Upper lobe of right lung (tissue), 1 donor: Measurements from ENCODE around the gene SSNA1. TPM values are rescaled to one million over a fixed set of nuclear protein-coding genes. Genes with fewer than 3 reads are reported as not detected.

Source experiments
- ATAC-seq: fragments of 200-7000 bp; cut with Tn5 transposase; one replicate; pipeline ENCODE4 v1.9.1; 2020; ENCODE audit warnings: mild to moderate bottlenecking, moderate library complexity
- DNase-seq: peaks from one replicate; pipeline ENCODE4 v3.0.0-alpha.2; 2020
- H3K27ac ChIP-seq: fragments of 200-600 bp; one replicate; pipeline ENCODE4 v1.8.0; 2022
- H3K27me3 ChIP-seq: fragments of 200-600 bp; one replicate; pipeline ENCODE4 v1.8.0; 2022; ENCODE audit warnings: mild to moderate bottlenecking
- H3K36me3 ChIP-seq: fragments of 200-600 bp; one replicate; pipeline ENCODE4 v1.8.0; 2022
- H3K4me1 ChIP-seq: fragments of 200-600 bp; one replicate; pipeline ENCODE4 v1.8.0; 2022
- H3K4me3 ChIP-seq: fragments of 200-600 bp; one replicate; pipeline ENCODE4 v1.8.0; 2022; ENCODE audit warnings: mild to moderate bottlenecking
- H3K9me3 ChIP-seq: fragments of 200-600 bp; one replicate; pipeline ENCODE4 v1.8.0; 2022
- intact Hi-C: fragments of 100-400 bp; cut with DNase I; formaldehyde crosslinking; loops from one replicate; pipeline ENCODE4 v1.11.0; 2022
- total RNA-seq: library from RNA; stranded (reverse); fragmentation: NEBNext Ultra II Directional; extraction: Animal tissue kit (Norgen Biotek cat#: 25700); gene quantifications from one replicate; pipeline ENCODE4 v1.2.1, GENCODE V29; 2021
- TF ChIP-seq, protein P1 (sequence below): fragments of 200-600 bp; IDR thresholded peaks from one replicate; pipeline ENCODE4 v1.8.0; 2022; ENCODE audit warnings: antibody characterized with exemption
- donor health status: DM: no; HTN: yes; CAD: no; lungs with severe emphysema.

SSNA1 gene
- total RNA-seq, 1 donor from 2014 or later, result 55.5 TPM

DNA sequence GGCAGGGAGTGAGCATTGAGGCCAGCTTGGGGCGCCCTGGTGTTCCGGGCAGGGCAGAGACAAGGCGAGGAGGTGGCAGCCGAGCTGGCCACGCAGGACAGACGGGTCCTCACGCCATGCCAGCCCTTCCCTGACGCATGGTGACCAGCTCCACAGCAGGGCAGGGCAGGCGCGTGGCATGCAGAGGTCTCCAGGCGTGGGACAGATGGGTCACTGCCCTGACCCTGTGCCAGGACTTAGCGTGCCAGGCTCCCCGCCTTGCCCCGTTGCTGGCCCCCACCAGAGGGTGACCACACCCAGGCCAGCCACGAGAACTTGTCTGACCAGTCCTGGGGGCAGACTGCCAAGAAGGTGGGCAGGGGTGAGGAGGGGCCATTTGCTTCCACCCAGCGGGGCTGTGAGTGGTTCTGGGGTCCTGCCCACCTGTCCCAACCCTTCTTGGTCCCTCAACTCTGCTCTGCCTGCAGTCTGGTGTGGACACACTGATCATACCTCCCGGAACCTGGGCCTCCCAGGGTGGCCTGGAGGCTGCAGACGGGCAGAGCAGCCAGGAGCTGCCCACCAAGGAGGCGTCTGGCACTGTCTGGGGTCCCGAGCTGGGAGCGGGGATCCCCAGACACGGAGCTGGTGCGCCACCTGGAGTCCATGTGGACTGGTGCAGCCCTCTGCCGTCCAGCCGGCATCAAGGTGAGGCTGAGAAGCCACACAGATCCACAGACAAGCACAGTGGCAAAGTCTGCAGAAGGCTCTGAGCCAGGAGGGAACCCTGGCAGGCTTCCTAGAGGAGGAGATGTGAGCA is 38.8 kb downstream of the SSNA1 start, which contains the start of gene RNF224:
RNF224 (plus strand) TSS at position 449 of the 799 bp plus-strand sequence. CDS start 834 bp downstream, outside the sequence.
- Histone ChIP-seq H3K9me3 (no peaks in the 10 kb centered on the region), H3K27ac (peak within 1 kb of the TSS; percentile 82), H3K4me3 (no peak within 1 kb of the TSS), H3K27me3 (peaks cover 40% of the 10 kb centered on the region), H3K36me3 (no peaks in the 10 kb centered on the region), H3K4me1 (peaks cover 14% of the 10 kb centered on the region)
- peak; percentile 93 for DNase-seq
- TF ChIP-seq, protein P1, sequence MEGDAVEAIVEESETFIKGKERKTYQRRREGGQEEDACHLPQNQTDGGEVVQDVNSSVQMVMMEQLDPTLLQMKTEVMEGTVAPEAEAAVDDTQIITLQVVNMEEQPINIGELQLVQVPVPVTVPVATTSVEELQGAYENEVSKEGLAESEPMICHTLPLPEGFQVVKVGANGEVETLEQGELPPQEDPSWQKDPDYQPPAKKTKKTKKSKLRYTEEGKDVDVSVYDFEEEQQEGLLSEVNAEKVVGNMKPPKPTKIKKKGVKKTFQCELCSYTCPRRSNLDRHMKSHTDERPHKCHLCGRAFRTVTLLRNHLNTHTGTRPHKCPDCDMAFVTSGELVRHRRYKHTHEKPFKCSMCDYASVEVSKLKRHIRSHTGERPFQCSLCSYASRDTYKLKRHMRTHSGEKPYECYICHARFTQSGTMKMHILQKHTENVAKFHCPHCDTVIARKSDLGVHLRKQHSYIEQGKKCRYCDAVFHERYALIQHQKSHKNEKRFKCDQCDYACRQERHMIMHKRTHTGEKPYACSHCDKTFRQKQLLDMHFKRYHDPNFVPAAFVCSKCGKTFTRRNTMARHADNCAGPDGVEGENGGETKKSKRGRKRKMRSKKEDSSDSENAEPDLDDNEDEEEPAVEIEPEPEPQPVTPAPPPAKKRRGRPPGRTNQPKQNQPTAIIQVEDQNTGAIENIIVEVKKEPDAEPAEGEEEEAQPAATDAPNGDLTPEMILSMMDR, result peak; percentile 90
- intact Hi-C loops, result loop anchor here (5.0 kb wide), 1 partner anchor 110 kb away; no protein-coding TSS in a partner anchor
- ATAC-seq, result peak; percentile 68

DNA sequence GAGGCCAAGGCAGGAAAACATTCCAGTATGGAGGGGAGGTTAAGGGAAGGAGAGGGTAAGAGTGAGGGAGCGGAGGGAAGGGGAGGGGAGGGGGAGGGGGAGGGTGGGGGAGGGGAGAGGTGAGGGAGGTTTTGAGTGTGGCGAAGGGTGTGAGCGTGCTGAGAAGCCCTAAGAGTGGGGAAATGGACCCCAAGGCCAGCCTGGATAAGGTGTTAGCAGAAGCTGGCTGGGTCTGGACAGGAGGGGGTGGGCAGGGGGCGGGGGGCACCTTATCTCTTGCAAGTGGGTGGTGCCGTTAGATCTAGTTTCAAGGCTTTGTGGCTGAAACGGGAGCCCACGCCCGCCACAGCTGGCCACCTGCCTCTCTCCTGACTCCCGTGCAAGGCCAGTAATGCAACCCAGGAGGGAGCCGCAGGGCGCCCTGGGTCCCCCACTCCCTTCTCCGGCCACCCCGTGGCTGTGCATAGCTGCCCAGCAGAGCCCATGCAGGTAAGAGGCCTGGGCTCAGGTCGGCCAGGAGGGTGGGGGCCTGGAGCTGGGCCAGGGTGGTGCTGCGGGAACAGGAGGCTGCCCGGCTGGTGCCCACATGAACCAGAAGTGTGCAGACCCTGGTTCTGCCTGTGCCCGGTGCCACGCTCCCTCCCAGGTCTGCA is 39.5 kb downstream of the SSNA1 start:
- H3K4me3 ChIP-seq, result no peak overlapping the region

DNA sequence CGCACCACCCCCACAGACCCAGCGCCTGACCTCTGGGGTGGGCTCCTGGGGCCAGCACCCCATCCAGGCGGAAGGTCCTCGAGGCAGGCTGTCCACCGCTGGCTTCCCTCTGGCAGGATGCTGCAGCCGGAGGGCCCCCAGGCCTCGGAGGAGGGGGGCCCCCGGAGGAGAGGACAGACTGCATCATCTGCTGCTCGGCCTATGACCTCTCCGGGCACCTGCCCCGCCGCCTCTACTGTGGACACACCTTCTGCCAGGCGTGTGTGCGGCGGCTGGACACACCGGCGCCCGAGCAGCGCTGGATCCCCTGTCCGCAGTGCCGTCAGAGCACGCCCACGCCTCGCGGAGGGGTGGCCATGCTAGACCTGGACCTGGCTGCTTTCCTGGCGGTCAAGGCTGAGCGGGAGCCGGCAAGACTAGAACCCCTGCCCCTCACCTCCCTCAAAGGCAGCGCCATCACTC is 40.1 kb downstream of the SSNA1 start:
- TF ChIP-seq, protein P1, result no peak
- H3K27ac ChIP-seq, result no peak overlapping the region
- no peaks in the 10 kb centered on the region for H3K36me3 ChIP-seq
- DNase-seq (no peak), ATAC-seq (no peak)
- peaks cover 44% of the 10 kb centered on the region for H3K27me3 ChIP-seq
- H3K4me1 ChIP-seq, result peaks cover 5% of the 10 kb centered on the region
- intact Hi-C loops, result loop anchor here (5.0 kb wide), 1 partner anchor 111 kb away; no protein-coding TSS in a partner anchor
- no peaks in the 10 kb centered on the region for H3K9me3 ChIP-seq
- no peak overlapping the region for H3K4me3 ChIP-seq

More for the DNA sequence above, 39.5 kb downstream of the SSNA1 start:
- Histone ChIP-seq H3K36me3 (no peaks in the 10 kb centered on the region), H3K4me1 (peaks cover 7% of the 10 kb centered on the region), H3K27ac (no peak overlapping the region), H3K27me3 (peaks cover 44% of the 10 kb centered on the region), H3K9me3 (no peaks in the 10 kb centered on the region)
- intact Hi-C loops, result loop anchor here (5.0 kb wide), 1 partner anchor 111 kb away; no protein-coding TSS in a partner anchor
- ATAC-seq (no peak), DNase-seq (no peak)
- TF ChIP-seq, protein P1, result no peak

DNA sequence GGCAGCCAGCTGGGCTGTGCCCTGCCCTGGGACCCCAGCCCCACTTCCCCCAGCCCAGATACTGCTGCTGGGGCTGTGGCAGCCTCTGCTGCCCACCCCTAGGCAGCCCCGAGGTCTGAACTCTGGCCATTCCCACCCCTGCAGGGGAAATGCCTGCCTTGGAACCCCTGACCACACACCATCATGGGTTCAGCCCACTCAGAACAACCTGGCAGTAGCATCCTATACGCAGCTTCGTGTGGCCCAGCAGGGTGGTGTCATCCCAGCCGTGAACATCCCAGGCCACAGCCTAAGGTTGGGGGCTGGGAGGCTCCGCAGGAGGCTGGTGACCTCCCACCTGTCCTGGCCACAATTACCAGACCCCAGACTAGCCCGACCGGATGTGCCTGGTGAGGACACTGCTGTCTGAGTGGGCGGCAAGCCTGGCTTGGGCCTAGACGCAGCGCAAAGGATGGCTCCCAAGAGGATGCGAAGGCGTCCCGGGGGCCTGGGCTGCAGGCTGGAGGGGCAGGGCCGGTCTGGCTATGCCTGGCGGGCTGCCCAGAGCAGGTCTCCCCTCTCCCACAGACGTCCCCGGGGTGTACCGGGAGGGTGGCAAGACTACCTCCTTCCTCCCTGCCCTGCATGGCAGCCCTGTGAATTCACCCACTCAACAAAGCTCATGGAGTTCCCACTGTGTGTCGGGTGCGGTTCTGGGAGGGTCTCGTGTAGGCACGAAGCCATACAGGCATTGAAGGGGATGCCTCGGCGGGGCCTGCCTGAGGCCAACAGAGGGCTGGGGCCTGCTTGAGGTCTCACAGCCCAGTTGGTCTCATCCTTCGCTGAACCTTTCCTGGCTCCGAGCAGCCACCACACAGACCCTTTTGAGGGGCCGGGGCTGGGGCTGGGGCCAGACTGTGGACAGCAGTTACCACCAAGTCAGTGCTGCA is 40.8 kb downstream of the SSNA1 start:
- Histone ChIP-seq H3K27ac (no peak overlapping the region), H3K4me3 (no peak overlapping the region), H3K4me1 (peaks cover 1% of the 10 kb centered on the region), H3K27me3 (peaks cover 46% of the 10 kb centered on the region), H3K9me3 (no peaks in the 10 kb centered on the region), H3K36me3 (no peaks in the 10 kb centered on the region)
- TF ChIP-seq, protein P1, result no peak
- DNase-seq (no peak), ATAC-seq (no peak)
- intact Hi-C loops, result loop anchor here (5.0 kb wide), 1 partner anchor 112 kb away; no protein-coding TSS in a partner anchor
